Astrocyte (in vitro differentiated cells and primary cell): Measurements from ENCODE around the gene FRMD4A. TPM values are rescaled to one million over a fixed set of nuclear protein-coding genes. Genes with fewer than 3 reads are reported as not detected.

Source experiments
- DNase-seq: peaks from one replicate; pipeline ENCODE4 v3.0.0-alpha.2; 2010; ENCODE audit warnings: low read depth
- FAIRE-seq: peaks from 2 replicates; lab custom pipeline; 2011; peaks lifted over from hg19 to GRCh38; lab: Jason Lieb, UNC
- H2AFZ ChIP-seq: 2 replicates; pipeline ENCODE4 v1.6.0; 2012; ENCODE audit warnings: low read depth, low read length, inconsistent platforms
- H3K27ac ChIP-seq: 2 replicates; pipeline ENCODE4 v1.5.1; 2011; ENCODE audit warnings: low read depth, low read length, inconsistent platforms
- H3K27me3 ChIP-seq: 2 replicates; pipeline ENCODE4 v1.6.0; 2011; ENCODE audit warnings: low read length, inconsistent platforms; ENCODE audit not compliant: insufficient read depth
- H3K36me3 ChIP-seq: 2 replicates; pipeline ENCODE4 v1.5.1; 2011; ENCODE audit warnings: low read length, inconsistent platforms; ENCODE audit not compliant: insufficient read depth
- H3K4me1 ChIP-seq: 2 replicates; pipeline ENCODE4 v1.5.1; 2011; ENCODE audit warnings: low read length, inconsistent platforms; ENCODE audit not compliant: insufficient read depth
- H3K4me2 ChIP-seq: 2 replicates; pipeline ENCODE4 v1.6.0; 2012; ENCODE audit warnings: low read length, inconsistent platforms
- H3K4me3 ChIP-seq: 2 replicates; pipeline ENCODE4 v1.5.1; 2011; ENCODE audit warnings: low read depth, mild to moderate bottlenecking, low read length, inconsistent platforms; ENCODE audit not compliant: insufficient read depth
- H3K79me2 ChIP-seq: 2 replicates; pipeline ENCODE4 v1.6.0; 2012; ENCODE audit warnings: mild to moderate bottlenecking, low read length, inconsistent platforms; ENCODE audit not compliant: insufficient read depth
- H3K9ac ChIP-seq: 2 replicates; pipeline ENCODE4 v1.6.0; 2012; ENCODE audit warnings: mild to moderate bottlenecking, low read length, inconsistent platforms
- H3K9me3 ChIP-seq: 2 replicates; pipeline ENCODE4 v1.5.1; 2012; ENCODE audit warnings: low read depth, mild to moderate bottlenecking, low read length, inconsistent platforms; ENCODE audit not compliant: insufficient read depth
- H4K20me1 ChIP-seq: 2 replicates; pipeline ENCODE4 v1.6.0; 2012; ENCODE audit warnings: low read length, inconsistent platforms; ENCODE audit not compliant: insufficient read depth
- H3K27ac Mint-ChIP-seq: one replicate; pipeline ENCODE4 v1.8.0; 2021; ENCODE audit warnings: mild to moderate bottlenecking, mixed read lengths; ENCODE audit not compliant: unreplicated experiment
- H3K27me3 Mint-ChIP-seq: one replicate; pipeline ENCODE4 v1.8.0; 2021; ENCODE audit warnings: low read depth, mixed read lengths; ENCODE audit not compliant: unreplicated experiment
- H3K36me3 Mint-ChIP-seq: one replicate; pipeline ENCODE4 v1.8.0; 2021; ENCODE audit warnings: low read depth, mixed read lengths; ENCODE audit not compliant: unreplicated experiment
- H3K4me1 Mint-ChIP-seq: one replicate; pipeline ENCODE4 v1.8.0; 2021; ENCODE audit warnings: low read depth, mixed read lengths; ENCODE audit not compliant: unreplicated experiment
- H3K4me3 Mint-ChIP-seq: one replicate; pipeline ENCODE4 v1.8.0; 2021; ENCODE audit warnings: mild to moderate bottlenecking, moderate library complexity, mixed read lengths; ENCODE audit not compliant: unreplicated experiment
- H3K9me3 Mint-ChIP-seq: one replicate; pipeline ENCODE4 v1.8.0; 2021; ENCODE audit warnings: mild to moderate bottlenecking, mixed read lengths; ENCODE audit not compliant: unreplicated experiment
- CTCF ChIP-seq: IDR thresholded peaks from 2 replicates; pipeline ENCODE4 v1.5.1; 2011; ENCODE audit warnings: low read depth, mild to moderate bottlenecking, inconsistent platforms, low read length, moderate library complexity; ENCODE audit not compliant: insufficient read depth
- EZH2 ChIP-seq: IDR thresholded peaks from 2 replicates; pipeline ENCODE4 v1.6.1; 2012; ENCODE audit warnings: mild to moderate bottlenecking, low read length, inconsistent platforms; ENCODE audit not compliant: insufficient read depth
- total RNA-seq: library from RNA; stranded (reverse); gene quantifications from 2 replicates; pipeline ENCODE4 v1.2.1, GENCODE V29; 2021

Gene FRMD4A
- total RNA-seq, 1 donor from 2014 or later: 82.5 TPM

- Histone ChIP-seq H3K27me3 (no peaks in the 10 kb centered on the region), H3K4me1 (no peaks in the 10 kb centered on the region), H3K4me2 (no peak overlapping the region), H3K9me3 (no peaks in the 10 kb centered on the region), H3K4me3 (no peak overlapping the region), H4K20me1 (no peaks in the 10 kb centered on the region), H3K9ac (no peak overlapping the region), H3K36me3 (no peaks in the 10 kb centered on the region), H3K27ac (no peak overlapping the region), H2AFZ (no peak overlapping the region), H3K79me2 (no peaks in the 10 kb centered on the region)
- Mint-ChIP-seq H3K27ac (no peak overlapping the region), H3K36me3 (no peaks in the 10 kb centered on the region), H3K27me3 (peaks cover 3% of the 10 kb centered on the region), H3K9me3 (no peaks in the 10 kb centered on the region), H3K4me1 (no peaks in the 10 kb centered on the region), H3K4me3 (no peak overlapping the region)
- DNase-seq: no peak
- no peak for FAIRE-seq
- TF ChIP-seq CTCF (no peak), EZH2 (no peak)
Measured at GRCh38 chr10:14099885-14100284, 230.8 kb downstream of the FRMD4A start.

DNA sequence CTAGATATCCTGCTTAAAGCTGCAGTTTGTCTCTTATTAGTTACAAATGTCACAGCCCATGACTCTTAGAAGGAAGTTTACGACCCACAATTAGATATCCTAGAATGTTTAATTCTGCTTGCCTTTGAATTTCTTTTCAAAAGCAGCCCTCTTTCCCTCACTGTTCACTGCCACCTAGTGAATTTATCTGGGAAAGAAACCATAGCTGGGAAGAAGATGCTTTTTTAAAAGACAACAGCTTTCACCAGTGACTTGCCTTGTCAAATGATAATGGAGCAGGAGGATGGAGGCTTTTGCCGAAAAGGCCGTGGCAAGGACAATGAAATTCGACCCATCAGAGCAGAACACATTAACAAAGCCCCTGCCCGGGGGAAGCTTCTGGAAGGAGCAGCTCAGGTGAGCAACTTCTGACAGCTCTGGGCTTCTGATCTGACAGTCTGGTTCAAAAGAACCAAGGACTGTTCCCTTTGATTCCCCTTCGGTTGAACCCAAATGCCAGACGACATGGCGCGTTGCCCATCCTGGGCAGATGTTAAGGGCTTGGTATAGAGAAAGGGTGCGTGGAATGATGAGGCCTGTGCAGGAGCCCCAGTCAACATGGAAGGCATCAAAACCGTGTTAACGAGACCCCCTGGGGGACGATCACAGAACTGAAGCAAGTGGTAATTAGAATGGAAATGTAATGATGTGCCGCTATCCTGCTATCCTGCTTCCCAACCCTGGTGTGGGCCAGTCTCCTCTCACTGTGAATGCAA lies 236.8 kb downstream of the FRMD4A start:
- no peak overlapping the region for H2AFZ ChIP-seq
- no peaks in the 10 kb centered on the region for H3K4me1 ChIP-seq
- Mint-ChIP-seq H3K27ac (no peak overlapping the region), H3K36me3 (no peaks in the 10 kb centered on the region), H3K9me3 (no peaks in the 10 kb centered on the region), H3K4me3 (no peak overlapping the region), H3K27me3 (no peaks in the 10 kb centered on the region), H3K4me1 (peaks cover 8% of the 10 kb centered on the region)
- DNase-seq (peak; percentile 17), FAIRE-seq (peak; percentile 43)
- TF ChIP-seq EZH2 (no peak), CTCF (peak; percentile 59)
- no peak overlapping the region for H3K4me3 ChIP-seq
- no peak overlapping the region for H3K27ac ChIP-seq
- no peaks in the 10 kb centered on the region for H3K27me3 ChIP-seq
- no peaks in the 10 kb centered on the region for H4K20me1 ChIP-seq
- no peak overlapping the region for H3K4me2 ChIP-seq
- H3K36me3 ChIP-seq: no peaks in the 10 kb centered on the region
- H3K79me2 ChIP-seq: no peaks in the 10 kb centered on the region
- H3K9me3 ChIP-seq: no peaks in the 10 kb centered on the region
- H3K9ac ChIP-seq: no peak overlapping the region

DNA sequence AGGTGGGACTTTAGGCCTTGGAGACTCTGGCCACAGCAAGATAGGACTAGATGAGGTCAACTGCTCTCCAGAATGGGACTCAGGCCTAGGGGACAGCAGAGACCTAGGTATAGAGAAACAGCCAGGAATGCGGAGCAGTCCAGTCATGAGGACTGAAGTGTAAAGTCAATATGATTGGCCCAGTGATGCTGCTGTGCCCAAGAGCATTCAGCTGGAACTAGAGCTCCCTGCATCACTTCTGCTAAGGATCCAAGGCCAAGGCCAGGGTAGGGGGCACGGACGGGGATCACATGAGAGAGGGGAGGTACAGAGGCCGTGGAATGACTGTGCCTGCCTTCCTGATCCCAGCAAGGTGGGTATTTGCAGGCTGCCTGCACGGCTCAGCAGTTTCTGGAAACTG lies 237.9 kb downstream of the FRMD4A start:
- peaks cover 9% of the 10 kb centered on the region for H3K4me1 Mint-ChIP-seq
- no peaks in the 10 kb centered on the region for H3K27me3 Mint-ChIP-seq
- H3K27ac Mint-ChIP-seq: peak overlapping the region; percentile 18
- TF ChIP-seq CTCF: no peak
- TF ChIP-seq EZH2: no peak
- no peaks in the 10 kb centered on the region for H3K9me3 Mint-ChIP-seq
- Histone ChIP-seq H3K4me1 (no peaks in the 10 kb centered on the region), H3K4me2 (no peak overlapping the region), H3K9me3 (no peaks in the 10 kb centered on the region), H3K9ac (no peak overlapping the region), H4K20me1 (no peaks in the 10 kb centered on the region), H3K36me3 (no peaks in the 10 kb centered on the region), H3K27ac (no peak overlapping the region), H3K79me2 (no peaks in the 10 kb centered on the region), H3K27me3 (no peaks in the 10 kb centered on the region), H2AFZ (no peak overlapping the region), H3K4me3 (no peak overlapping the region)
- no peak for FAIRE-seq
- H3K4me3 Mint-ChIP-seq: no peak overlapping the region
- DNase-seq: no peak
- no peaks in the 10 kb centered on the region for H3K36me3 Mint-ChIP-seq
